Right ventricle myocardium inferior (tissue), 1 donor: ENCODE measurements around the gene HTT. TPM values are rescaled to one million over a fixed set of nuclear protein-coding genes. Genes with fewer than 3 reads are reported as not detected.

Experiments used
- ATAC-seq: fragments of 200-7000 bp; cut with Tn5 transposase; one replicate; pipeline ENCODE4 v1.9.1; 2020; ENCODE audit warnings: mild to moderate bottlenecking, moderate library complexity
- DNase-seq: peaks from one replicate; pipeline ENCODE4 v3.0.0; 2021; ENCODE audit errors: missing footprints
- intact Hi-C: fragments of 100-400 bp; cut with DNase I; formaldehyde crosslinking; loops from one replicate; pipeline ENCODE4 v1.11.0; 2022
- total RNA-seq: library from RNA; stranded (reverse); fragmentation: NEBNext Ultra II Directional; extraction: Animal tissue kit (Norgen Biotek cat#: 25700); gene quantifications from one replicate; pipeline ENCODE4 v1.2.1, GENCODE V29; 2021
- donor health status: DM: no; HTN: yes; CAD: no; lungs with severe emphysema.

HTT gene
- total RNA-seq, 1 donor from 2014 or later, result 24.2 TPM

DNA sequence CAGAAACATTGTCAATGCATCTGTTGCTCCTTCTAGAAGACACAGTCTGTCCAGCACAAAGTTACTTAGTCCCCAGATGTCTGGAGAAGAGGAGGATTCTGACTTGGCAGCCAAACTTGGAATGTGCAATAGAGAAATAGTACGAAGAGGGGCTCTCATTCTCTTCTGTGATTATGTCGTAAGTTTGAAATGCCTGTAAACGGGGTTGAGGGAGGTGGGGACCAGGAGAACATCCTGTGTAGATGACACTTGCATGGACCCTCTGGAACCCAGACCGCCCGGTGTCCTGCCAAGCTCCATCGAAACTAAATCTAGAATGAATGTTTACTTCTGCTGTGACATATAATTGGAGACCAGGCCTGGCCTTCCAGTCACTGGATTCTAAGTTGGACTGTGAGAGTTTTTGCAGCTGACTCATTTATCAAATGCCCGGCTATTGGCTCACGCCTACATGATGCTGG, 129.5 kb downstream of the HTT start:
- intact Hi-C loops, result no loop called here
- DNase-seq (no peak), ATAC-seq (peak; percentile 55)

DNA sequence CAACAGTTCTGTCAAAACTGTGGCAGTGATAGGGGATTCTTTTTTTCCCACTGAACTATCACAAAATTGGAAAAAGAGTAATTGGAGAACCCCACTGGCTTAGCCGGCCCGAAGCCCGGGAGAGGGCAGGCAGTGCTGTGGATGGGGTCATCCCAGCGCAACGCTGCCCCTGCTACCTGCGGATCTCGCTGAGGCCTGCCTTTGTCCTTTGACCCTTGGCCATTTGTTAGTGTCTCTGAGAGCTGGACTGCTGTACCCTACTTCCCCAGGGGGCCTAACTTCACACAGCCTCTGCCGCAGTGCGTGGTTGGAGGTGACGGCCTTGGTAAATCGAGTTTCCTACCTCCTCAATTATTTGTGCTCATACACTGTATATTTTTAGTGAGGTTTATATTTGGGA, 131.5 kb downstream of the HTT start:
- intact Hi-C loops, result no loop called here
- DNase-seq (no peak), ATAC-seq (no peak)

DNA sequence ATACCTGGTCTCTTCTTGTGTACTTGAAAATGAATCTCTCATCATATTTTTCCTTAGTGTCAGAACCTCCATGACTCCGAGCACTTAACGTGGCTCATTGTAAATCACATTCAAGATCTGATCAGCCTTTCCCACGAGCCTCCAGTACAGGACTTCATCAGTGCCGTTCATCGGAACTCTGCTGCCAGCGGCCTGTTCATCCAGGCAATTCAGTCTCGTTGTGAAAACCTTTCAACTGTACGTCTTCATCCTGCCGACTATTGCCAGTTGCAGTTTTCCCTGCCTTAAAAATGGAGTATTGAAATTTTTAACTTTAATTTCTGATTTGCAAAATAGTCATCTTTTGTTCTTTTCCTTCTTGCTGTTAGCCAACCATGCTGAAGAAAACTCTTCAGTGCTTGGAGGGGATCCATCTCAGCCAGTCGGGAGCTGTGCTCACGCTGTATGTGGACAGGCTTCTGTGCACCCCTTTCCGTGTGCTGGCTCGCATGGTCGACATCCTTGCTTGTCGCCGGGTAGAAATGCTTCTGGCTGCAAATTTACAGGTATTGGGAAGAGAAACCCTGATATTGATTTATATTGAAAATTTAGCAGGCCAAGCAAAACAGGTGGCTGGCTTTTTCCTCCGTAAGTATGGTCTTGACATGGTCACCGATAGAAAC, 132.1 kb downstream of the HTT start:
- intact Hi-C loops, result no loop called here
- DNase-seq, result no peak
- ATAC-seq, result no peak

DNA sequence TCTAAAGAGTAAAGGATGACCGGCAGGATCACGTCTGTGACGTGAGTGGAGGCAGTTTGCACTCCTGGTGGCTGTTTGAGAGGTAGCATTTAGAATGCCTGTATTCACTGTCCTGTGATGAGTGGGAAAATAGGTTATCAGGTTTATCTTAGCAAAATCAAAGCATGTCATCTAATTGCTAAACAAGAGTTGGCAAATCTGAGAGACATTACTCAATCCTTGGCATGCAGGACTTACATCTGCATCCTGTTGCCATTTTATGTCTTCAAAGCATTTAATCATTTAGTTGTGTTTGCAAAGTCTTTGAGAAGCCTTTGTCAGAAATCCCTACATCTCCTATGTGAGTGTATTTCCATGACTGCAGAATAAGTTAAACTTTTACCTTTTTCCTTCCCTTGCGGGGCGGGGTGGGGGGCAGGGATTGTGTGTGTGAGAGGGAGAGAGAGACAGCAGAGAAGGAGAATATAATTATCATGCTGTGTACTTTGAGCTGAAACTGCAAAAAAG, 133.1 kb downstream of the HTT start:
- DNase-seq, result no peak
- ATAC-seq, result no peak
- intact Hi-C loops, result no loop called here

DNA sequence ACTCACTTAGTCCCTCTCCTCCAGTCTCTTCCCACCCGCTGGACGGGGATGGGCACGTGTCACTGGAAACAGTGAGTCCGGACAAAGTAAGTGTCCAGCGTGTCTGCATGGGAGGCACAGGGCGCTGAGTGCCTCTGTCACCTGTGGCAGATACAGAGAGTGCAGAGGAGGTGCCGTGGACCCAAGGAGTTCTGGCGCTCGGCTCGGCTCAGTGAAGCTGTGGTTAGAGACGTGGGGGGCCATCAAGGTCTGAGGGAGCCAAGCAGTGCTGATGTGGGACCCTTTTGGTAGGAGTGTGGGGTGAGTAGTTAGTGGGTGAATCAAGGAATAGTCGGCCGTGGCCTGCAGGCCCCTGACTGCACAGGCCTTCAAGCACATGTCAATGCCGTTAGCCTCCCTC, 134.3 kb downstream of the HTT start:
- no peak for ATAC-seq
- no peak for DNase-seq
- intact Hi-C loops, result no loop called here

DNA sequence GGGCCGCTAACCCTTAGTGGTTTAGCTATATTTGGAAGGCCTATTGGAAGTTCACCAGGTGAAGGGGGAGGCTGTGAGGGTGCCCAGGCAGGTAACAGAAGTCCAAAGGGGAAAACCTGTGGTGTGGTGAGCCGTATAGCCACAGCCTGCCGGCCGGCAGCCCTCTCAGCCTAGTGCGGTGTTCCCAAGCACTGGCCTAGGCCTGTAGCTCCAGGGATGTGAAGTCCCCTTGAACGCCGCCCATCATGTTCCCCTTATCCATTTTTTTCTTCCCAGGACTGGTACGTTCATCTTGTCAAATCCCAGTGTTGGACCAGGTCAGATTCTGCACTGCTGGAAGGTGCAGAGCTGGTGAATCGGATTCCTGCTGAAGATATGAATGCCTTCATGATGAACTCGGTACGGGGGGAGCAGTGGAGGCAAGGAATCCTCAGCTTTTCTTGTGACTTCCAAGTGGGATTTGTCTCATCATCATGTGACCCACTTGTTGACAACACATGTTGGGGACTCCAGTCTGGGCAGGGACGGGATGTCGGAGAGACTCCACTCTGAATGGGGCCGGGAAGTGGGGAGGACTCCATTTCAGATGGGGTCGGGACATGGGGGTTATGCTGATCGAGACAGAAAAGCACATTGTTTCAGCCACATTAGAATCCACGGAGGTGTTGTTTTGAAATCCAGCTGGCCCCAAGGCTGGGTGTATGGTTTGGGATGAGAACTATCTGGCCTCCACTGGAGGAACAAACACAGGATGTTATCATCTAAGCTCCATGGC, 135.3 kb downstream of the HTT start:
- intact Hi-C loops, result no loop called here

DNA sequence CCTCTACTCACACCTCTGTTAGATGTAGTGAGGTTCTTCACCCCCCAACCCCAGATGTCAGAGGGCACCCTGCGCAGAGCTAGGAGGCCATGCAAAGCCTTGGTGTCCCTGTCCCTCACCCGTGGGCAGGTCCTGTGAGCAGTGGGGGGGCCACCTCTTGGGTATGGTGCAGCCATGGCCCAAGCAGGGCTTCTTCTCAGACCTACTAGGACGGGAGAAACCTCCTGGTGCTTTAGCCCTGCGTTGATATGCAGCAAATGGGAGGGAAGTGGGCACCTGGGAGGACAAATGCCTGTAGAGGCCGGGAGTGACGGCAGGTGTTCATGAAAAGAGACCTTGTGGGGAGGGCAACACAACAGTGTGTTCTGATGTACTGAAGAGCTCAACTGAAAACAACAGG, 136.0 kb downstream of the HTT start:
- DNase-seq (no peak), ATAC-seq (no peak)
- intact Hi-C loops, result no loop called here

More for the DNA sequence above, 135.3 kb downstream of the HTT start:
- DNase-seq (no peak), ATAC-seq (no peak)

DNA sequence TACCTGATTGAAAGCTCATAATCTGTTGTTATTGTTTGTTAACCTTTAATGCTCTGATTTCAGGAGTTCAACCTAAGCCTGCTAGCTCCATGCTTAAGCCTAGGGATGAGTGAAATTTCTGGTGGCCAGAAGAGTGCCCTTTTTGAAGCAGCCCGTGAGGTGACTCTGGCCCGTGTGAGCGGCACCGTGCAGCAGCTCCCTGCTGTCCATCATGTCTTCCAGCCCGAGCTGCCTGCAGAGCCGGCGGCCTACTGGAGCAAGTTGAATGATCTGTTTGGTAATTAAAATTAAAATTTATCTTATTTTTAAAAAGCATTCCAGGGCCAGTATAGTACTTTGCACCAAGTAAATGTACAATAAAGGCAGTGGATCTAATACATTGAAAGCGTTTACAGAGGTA, 137.4 kb downstream of the HTT start:
- DNase-seq, result no peak
- intact Hi-C loops, result no loop called here
- ATAC-seq, result no peak

DNA sequence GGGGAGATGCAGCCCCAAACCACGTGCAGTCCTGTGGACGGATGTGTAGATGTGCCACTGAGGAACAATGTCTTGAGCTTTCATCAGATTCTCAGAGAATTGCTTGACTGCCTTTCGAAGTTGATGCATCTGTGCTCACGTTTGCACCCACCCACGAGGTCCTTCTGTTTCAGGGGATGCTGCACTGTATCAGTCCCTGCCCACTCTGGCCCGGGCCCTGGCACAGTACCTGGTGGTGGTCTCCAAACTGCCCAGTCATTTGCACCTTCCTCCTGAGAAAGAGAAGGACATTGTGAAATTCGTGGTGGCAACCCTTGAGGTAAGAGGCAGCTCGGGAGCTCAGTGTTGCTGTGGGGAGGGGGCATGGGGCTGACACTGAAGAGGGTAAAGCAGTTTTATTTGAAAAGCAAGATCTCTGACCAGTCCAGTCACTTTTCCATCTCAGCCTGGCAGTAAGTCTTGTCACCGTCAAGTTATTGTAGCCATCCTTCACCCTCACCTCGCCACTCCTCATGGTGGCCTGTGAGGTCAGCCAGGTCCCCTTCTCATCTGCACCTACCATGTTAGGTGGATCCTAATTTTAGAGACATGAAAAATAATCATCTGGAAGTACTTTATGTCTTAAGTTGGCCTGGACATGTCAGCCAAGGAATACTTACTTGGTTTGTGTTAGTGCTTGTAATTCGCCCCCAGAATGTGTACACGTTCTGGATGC, 138.1 kb downstream of the HTT start:
- DNase-seq (no peak), ATAC-seq (no peak)
- intact Hi-C loops, result no loop called here

DNA sequence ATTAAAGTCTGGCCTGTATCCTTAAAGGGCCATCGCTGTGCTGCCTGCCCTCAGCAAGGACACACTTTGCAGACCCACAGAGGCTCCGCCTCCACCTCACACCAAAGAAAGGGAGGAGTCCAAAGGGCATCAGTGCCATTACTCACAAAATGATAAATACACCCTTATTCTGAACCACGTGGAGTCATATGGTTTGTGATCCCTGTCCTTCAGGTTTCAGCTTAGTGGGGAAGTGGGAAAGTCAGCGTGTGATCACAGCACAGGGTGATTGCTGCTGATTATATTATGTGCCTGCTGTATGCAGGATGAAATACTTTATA, 138.6 kb downstream of the HTT start:
- DNase-seq (no peak), ATAC-seq (no peak)
- intact Hi-C loops, result no loop called here

DNA sequence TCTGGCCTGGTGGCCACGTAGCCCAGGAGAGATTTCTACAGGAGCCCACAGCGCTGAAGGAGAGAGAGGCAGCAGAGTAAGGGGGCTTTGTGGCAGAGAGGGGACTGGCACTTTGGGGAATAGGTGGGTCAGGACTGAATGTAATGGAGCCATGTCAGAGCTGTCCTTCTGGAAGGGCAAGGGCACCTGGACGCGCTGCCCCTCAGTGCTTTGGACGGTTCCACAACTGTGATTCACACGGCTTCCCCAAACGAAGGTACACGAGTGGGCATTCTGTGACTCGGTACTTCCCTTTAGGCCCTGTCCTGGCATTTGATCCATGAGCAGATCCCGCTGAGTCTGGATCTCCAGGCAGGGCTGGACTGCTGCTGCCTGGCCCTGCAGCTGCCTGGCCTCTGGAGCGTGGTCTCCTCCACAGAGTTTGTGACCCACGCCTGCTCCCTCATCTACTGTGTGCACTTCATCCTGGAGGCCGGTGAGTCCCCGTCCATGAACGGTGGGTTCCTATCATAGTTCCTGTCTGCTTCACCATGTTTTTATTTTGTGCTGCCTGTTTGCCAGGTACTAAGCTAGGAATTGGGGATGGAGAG, 139.3 kb downstream of the HTT start:
- no peak for DNase-seq
- intact Hi-C loops, result no loop called here
- ATAC-seq, result no peak

DNA sequence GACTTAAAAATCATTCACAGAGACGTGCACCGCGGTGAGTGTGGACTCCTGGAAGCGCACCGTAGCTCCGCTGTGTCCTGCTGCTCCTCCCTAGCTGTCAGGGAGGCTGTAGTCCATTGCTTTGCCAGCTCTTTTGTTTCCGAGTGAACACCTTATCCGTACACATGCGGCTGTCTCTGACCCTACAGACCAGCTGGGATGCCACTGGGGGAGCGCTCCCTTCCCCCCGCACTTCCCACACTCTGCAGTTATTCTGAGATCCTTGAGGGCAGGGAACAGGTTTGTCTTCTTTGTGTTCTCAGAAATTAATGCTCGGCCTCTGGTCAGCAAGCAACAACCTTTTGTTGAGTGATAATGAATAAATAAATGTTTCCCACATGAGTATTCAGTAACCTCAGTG, 140.8 kb downstream of the HTT start:
- intact Hi-C loops, result no loop called here
- ATAC-seq, result no peak
- no peak for DNase-seq

DNA sequence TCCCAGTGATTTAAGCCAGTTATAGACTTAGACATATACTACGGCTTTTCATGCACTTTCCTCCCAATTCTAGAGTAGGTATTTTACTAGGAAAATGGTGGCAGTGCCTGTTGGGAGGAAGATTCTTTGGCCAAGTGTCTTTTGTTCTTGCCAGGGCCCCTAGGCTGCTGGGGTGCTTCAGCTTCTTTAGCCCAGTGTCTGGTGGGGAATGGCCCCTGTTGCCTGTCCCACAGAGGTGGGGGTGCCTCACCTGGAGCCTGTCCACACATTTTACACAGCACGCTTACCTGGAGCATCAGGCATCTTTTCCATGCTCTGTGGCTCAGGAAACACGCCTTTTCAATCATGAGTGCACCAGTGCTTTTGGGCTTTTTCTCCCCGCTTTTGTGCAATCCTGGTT, 141.3 kb downstream of the HTT start:
- no peak for ATAC-seq
- DNase-seq, result no peak
- intact Hi-C loops, result no loop called here

DNA sequence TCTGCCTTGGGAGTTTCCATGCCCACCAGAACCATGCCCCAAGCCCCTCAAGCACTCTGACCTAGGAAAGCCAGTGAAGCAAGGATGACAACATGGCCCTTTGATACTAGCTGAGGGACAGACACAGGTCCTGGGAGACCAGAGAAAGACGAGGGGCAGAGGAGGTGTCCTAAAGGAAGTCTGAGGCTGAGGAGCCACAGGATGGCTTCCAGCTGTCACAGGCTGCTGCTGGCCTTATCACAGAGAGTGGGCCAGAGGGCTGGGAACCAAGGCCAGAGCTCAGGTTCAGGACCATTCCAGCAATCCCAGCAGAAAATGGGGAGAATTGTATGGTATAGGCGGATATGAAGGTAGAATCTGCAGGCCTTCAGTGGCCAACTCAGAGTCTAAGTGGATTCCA, 142.8 kb downstream of the HTT start:
- ATAC-seq, result no peak
- DNase-seq, result no peak
- intact Hi-C loops, result no loop called here

DNA sequence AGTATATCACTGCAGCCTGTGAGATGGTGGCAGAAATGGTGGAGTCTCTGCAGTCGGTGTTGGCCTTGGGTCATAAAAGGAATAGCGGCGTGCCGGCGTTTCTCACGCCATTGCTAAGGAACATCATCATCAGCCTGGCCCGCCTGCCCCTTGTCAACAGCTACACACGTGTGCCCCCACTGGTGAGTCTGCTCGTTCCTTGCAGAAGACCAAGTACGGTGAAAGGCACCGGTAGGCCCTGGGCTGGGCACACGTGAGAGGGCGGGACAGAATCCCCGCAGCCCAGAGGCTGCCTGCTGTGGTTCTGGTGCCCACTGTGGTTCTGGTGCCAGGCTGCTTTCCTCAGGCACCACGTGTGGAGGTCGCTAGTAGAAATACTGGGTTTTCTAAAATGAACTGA, 143.3 kb downstream of the HTT start:
- ATAC-seq (no peak), DNase-seq (no peak)
- intact Hi-C loops, result no loop called here

DNA sequence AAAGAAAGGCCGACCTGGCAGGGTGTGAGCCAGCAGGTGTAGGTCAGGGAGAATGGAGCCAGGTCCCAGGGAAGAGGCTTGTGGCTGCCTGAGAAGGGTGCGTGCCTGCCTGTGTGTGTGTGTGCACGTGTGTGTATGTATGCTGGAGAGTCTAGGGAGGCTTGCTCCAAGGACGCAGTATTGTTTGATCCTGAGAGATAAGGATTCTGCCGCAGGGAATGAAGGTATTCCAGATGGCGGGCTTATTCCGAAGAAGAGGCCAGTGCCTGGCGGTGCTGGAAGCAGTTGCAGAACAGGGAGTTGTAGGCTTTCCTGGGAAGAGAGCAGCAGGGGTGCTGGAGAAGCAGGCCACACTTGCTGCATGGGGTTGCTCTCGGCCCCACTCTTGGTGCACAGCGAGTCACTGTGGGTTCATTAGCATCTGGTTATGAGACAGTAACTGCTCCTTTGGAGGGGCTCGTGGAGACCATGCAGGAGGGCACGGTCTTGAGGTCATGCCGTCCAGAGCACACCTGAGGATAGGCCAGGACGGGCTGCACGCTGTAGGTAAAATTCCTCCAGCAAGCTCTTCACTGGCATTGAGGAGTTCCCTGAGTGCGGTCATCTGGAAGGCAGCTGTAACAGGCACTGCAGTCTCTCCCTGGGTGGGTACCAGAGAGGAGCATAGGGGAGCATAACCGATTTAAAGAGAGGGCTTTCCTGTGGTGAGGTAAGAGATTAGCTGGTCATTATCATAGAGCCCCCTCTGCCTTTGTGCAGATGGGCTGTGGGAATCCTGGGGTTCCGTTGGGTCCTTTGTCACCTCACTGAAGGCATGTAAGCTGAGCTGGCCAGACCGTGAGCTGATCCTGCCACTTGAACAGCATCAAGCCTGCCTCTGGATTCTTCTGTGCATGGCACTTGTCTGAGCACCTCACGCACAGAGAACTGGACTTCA, 144.6 kb downstream of the HTT start:
- DNase-seq (no peak), ATAC-seq (no peak)
- intact Hi-C loops, result no loop called here

DNA sequence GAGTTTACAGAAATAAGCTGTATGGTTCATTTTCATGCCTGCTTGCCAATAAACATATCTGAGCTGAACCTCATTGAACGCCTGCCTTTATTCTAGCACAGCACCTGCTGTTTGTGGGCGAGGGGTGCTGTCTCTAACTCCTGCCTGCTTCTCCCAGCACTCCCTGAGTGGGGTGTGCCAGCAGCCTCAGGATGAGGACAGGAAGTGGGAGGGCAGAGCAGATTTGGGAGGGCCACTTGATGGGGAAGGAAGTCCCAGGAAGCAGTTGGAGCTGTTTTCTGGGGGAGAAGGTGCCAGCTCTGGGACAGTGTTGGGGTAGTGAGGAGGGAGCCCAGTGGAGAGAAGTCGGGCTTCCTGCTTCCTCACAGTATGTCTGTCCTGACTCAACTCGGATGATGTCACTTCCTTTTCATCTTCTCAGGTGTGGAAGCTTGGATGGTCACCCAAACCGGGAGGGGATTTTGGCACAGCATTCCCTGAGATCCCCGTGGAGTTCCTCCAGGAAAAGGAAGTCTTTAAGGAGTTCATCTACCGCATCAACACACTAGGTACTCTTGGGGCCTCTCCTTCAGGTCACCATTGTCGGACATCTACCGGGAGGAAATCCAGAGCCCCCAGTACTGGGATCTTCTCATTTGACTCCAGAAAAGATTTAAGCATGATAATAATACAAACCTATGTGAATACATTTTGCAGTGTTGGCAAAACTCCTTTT, 145.4 kb downstream of the HTT start:
- DNase-seq, result no peak
- ATAC-seq, result no peak
- intact Hi-C loops, result no loop called here
